Adipocyte (in vitro differentiated cells): Measurements from ENCODE around the gene GLI3.

ENCODE experiments used
- DNase-seq: peaks from one replicate; pipeline ENCODE4 v3.0.0-alpha.2; 2015; ENCODE audit warnings: low read depth
- H3K27me3 ChIP-seq: replicated peaks from 2 replicates; pipeline ENCODE4 v1.7.0; 2013; ENCODE audit warnings: mild to moderate bottlenecking, low read length, moderate library complexity; ENCODE audit not compliant: control insufficient read depth, insufficient read depth
- H3K36me3 ChIP-seq: 2 replicates; pipeline ENCODE4 v1.7.0; 2013; ENCODE audit warnings: low read length, mild to moderate bottlenecking, moderate library complexity; ENCODE audit not compliant: control insufficient read depth, insufficient read depth, severe bottlenecking
- H3K4me1 ChIP-seq: 2 replicates; pipeline ENCODE4 v1.7.0; 2013; ENCODE audit warnings: mild to moderate bottlenecking, low read length, moderate library complexity; ENCODE audit not compliant: control insufficient read depth, insufficient read depth
- H3K4me3 ChIP-seq: 2 replicates; pipeline ENCODE4 v1.7.0; 2013; ENCODE audit warnings: mild to moderate bottlenecking, low read length, moderate library complexity
- H3K9ac ChIP-seq: 2 replicates; pipeline ENCODE4 v1.7.0; 2013; ENCODE audit warnings: mild to moderate bottlenecking, low read length, moderate library complexity
- H3K9me3 ChIP-seq: 2 replicates; pipeline ENCODE4 v1.7.0; 2013; ENCODE audit warnings: mild to moderate bottlenecking, low read length, moderate library complexity; ENCODE audit not compliant: control insufficient read depth

Gene GLI3

DNA sequence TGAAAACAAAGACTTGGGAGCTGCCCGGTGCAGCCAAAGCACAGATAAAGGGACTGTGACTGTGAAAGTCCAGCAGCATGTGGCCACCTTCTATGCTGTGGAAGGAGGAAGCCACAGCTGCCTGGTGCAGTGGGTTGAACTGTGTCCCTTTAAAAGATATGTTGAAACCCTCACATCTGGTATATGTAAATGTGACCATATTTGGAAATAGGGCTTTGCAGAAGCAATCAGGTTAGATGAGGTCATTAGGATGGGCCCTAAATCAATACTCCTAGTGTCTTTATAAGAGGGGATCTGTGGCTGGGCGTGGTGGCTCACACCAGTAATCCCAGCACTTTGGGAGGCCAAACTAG is 136.9 kb downstream of the GLI3 start:
- H3K4me3 ChIP-seq = no peak overlapping the region
- no peak overlapping the region for H3K9ac ChIP-seq
- peaks cover 50% of the 10 kb centered on the region for H3K4me1 ChIP-seq
- no peaks in the 10 kb centered on the region for H3K27me3 ChIP-seq
- peaks cover 3% of the 10 kb centered on the region for H3K36me3 ChIP-seq
- H3K9me3 ChIP-seq = no peaks in the 10 kb centered on the region
- DNase-seq = no peak

DNA sequence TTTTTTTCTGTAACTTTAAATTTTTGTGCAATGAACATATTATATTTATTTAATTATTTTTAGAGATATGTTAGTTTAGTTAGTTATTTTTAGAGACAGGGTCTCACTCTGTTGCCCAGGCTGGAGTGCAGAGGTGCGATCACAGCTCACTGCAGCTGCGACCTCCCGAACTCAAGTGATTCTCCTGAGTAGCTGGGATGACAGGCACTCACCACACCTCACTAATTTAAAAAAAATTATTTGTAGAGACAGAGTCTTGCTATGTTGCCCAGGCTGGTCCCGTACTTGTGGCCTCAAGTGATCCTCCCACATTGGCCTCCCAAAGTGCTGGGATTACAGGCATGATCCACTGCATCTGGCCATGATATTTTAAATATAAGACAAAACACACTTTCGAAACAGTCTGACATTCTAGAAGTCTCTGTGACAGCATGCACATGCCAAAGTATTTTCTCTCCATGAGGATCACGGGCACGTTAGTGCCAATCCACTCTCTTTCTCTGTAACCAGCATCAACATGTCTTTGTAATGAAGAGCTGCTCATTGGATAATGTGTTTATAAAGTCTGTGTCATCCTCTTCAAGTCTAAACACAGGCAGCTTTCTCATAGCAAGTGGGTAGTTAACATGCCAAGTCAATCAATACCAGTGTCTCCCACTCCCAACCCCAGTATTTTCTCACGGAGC is 137.4 kb downstream of the GLI3 start:
- Histone ChIP-seq H3K36me3 (peaks cover 3% of the 10 kb centered on the region), H3K9ac (no peak overlapping the region), H3K4me1 (peaks cover 48% of the 10 kb centered on the region), H3K9me3 (no peaks in the 10 kb centered on the region), H3K4me3 (no peak overlapping the region), H3K27me3 (no peaks in the 10 kb centered on the region)
- DNase-seq = no peak

DNA sequence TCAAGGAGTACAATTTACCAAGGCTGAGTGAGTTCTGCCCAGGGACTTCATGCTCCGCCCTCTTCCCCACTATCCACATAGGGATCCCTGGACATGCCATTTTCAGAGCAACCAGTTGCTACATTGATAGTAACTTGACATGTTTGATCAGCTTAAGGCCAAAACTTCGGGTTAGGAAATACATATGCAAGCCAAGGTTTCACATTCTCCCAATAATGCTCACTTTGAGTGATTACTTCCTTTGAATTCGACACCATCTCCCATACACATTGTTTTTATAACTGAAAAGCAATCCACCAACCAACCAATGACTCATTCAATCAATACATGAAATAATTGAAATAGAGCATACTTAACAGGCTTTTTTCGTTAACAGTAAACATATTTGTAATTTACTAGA is 137.9 kb downstream of the GLI3 start:
- Histone ChIP-seq H3K27me3 (no peaks in the 10 kb centered on the region), H3K9ac (no peak overlapping the region), H3K36me3 (peaks cover 3% of the 10 kb centered on the region), H3K4me3 (no peak overlapping the region), H3K4me1 (peaks cover 45% of the 10 kb centered on the region), H3K9me3 (no peaks in the 10 kb centered on the region)
- no peak for DNase-seq

GRCh38 chr7:42097752-42098151 is 139.3 kb downstream of the GLI3 start:
- peak overlapping the region; percentile 66 for H3K9ac ChIP-seq
- no peaks in the 10 kb centered on the region for H3K9me3 ChIP-seq
- H3K4me1 ChIP-seq = peaks cover 32% of the 10 kb centered on the region
- H3K4me3 ChIP-seq = no peak overlapping the region
- DNase-seq = peak; percentile 84
- no peaks in the 10 kb centered on the region for H3K27me3 ChIP-seq
- peaks cover 3% of the 10 kb centered on the region for H3K36me3 ChIP-seq

- H3K36me3 ChIP-seq = no peaks in the 10 kb centered on the region
- peak overlapping the region; percentile 66 for H3K9ac ChIP-seq
- H3K9me3 ChIP-seq = no peaks in the 10 kb centered on the region
- no peak overlapping the region for H3K4me3 ChIP-seq
- peaks cover 32% of the 10 kb centered on the region for H3K4me1 ChIP-seq
- no peaks in the 10 kb centered on the region for H3K27me3 ChIP-seq
- DNase-seq = no peak
Observed at GRCh38 chr7:42096681-42097561, 140.1 kb downstream of the GLI3 start.

GRCh38 chr7:42096268-42096667 is 140.7 kb downstream of the GLI3 start:
- Histone ChIP-seq H3K9ac (no peak overlapping the region), H3K27me3 (no peaks in the 10 kb centered on the region), H3K36me3 (no peaks in the 10 kb centered on the region), H3K4me3 (no peak overlapping the region), H3K9me3 (no peaks in the 10 kb centered on the region), H3K4me1 (peaks cover 32% of the 10 kb centered on the region)
- DNase-seq = no peak

DNA sequence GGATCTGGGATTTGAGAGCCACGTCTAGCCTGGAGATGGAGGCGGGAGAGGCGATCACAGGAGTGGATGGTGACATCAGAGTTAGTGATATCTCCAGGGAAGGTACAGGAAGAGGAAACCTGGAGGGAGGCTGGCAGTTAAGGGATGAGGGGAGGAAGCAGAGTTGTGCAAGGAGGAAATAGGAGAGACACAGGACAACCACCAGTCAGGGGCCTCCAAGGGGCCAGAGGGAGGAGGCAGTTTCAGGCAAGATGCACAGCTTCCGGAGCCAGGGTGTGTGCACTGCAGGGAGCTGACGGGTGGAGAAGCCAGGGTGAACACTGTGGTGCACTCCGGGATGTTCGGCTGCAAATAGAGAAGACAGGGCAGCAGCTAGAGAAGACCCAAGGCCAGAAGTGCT is 141.2 kb downstream of the GLI3 start:
- no peaks in the 10 kb centered on the region for H3K36me3 ChIP-seq
- H3K4me3 ChIP-seq = no peak overlapping the region
- no peaks in the 10 kb centered on the region for H3K9me3 ChIP-seq
- peaks cover 32% of the 10 kb centered on the region for H3K4me1 ChIP-seq
- no peaks in the 10 kb centered on the region for H3K27me3 ChIP-seq
- no peak for DNase-seq
- H3K9ac ChIP-seq = no peak overlapping the region

DNA sequence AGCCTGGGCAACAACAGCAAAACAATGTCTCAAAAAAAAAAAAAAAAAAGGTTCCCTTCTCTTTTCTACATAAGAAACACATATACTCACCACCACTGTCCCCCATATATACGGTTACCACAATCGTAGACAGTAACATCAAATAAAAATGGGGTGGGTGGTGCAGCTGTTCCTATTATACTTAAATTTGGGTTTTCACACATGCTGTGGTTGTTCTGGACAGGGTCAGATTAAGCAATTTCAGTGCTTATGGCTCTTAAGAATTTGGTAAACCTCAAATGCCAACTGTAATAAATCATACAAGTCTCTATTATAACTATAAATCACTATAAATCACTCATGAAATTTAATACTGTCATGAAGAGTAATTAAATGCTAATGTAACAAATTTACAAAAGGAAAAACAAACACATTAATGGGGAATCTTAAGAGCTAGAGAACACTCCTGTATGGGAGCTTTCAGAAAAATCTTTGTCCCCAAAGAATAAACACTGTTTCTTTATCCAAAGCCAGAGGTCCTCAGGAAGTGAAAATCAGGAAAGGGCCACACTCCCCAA is 143.6 kb downstream of the GLI3 start:
- DNase-seq = peak; percentile 28
- H3K4me3 ChIP-seq = no peak overlapping the region

DNA sequence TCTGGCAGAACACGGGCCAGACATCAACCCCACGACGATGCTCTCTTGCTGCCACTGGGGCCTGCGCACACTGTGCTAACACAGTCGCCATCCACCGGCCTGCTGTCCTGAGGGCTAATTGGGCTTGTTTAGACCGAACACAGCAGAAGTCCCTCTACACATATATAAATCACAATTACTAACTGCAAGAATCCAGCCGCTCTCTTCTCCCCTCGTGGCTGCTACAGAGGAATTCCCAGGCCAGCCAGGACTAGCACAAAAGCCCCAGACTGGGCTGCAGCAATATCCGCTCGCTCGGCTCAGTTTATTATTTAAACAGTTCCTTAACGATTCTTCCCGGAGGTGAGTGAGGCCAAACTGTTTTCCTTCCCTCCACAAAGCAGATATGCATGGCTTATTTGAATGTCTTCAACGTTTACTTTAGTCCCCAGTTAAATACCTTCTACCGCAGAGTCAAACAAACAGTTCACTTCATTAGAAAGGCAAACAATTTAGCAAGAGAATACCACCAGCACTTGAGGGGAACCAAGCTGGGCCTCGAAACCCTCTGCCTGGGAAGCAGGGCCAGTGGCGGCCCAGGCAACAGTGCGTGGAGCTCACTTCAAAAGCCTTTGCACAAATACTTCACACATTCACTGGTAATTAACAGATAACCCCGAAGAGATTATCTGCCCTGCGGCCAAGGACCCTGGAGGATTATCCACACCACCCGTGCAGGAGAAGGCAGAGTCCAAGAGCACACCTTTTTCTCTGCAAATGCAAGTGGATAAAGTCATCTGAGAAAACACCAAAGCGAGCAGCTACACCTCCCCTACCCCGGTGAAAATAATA is 145.3 kb downstream of the GLI3 start:
- no peak for DNase-seq
- Histone ChIP-seq H3K4me3 (no peak overlapping the region), H3K4me1 (peaks cover 13% of the 10 kb centered on the region), H3K9ac (no peak overlapping the region), H3K27me3 (no peaks in the 10 kb centered on the region), H3K36me3 (no peaks in the 10 kb centered on the region), H3K9me3 (no peaks in the 10 kb centered on the region)

More for the DNA sequence above, 143.6 kb downstream of the GLI3 start:
- Histone ChIP-seq H3K36me3 (no peaks in the 10 kb centered on the region), H3K9me3 (no peaks in the 10 kb centered on the region), H3K9ac (no peak overlapping the region), H3K4me1 (peaks cover 30% of the 10 kb centered on the region), H3K27me3 (no peaks in the 10 kb centered on the region)

DNA sequence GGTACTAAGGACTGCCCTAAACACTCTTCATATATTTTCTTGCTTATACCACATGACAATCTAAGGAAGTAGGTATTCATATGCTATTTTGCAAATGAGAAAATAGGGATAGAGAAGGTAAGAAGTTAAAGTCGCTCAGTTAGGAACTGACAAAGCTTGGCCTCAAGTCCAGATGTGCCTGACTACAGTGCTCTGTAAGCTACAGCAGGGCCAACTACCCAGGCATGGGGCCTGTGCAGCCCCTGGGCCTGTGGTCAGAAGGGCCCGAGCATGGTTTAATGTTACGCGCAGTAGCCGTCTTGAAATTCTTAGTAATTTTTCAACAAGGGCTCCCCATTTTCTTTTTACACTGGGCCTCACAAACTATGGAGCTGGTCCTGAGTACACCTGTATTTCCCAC is 146.2 kb downstream of the GLI3 start:
- no peak for DNase-seq
- Histone ChIP-seq H3K27me3 (no peaks in the 10 kb centered on the region), H3K4me1 (peaks cover 6% of the 10 kb centered on the region), H3K4me3 (no peak overlapping the region), H3K9ac (no peak overlapping the region), H3K36me3 (no peaks in the 10 kb centered on the region), H3K9me3 (no peaks in the 10 kb centered on the region)

DNA sequence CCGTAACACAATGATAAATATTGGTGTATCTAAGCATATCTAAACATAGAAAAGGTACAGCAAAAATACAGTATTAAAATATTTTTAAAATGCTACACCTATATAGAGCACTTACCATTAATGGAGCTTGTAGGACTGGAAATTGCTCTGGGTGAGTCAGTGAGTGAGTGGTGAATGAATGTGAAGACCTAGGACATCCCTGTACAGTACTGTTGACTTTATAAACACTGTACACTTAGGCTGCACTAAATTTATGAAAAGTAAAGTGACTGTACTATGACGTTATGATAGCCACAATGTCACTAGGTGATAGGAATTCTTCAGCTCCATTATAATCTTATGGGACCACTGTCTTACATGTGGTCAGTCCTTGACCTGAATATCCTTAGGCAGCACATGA is 147.0 kb downstream of the GLI3 start:
- peaks cover 8% of the 10 kb centered on the region for H3K4me1 ChIP-seq

More for the DNA sequence above, 147.0 kb downstream of the GLI3 start:
- Histone ChIP-seq H3K4me3 (no peak overlapping the region), H3K9me3 (no peaks in the 10 kb centered on the region), H3K9ac (no peak overlapping the region), H3K27me3 (no peaks in the 10 kb centered on the region), H3K36me3 (no peaks in the 10 kb centered on the region)
- DNase-seq = no peak
